ENCODE results near the gene CRLF1. TPM values are rescaled to one million over a fixed set of nuclear protein-coding genes. Genes with fewer than 3 reads are reported as not detected.

CRLF1 gene
- total RNA-seq, 1 experiment from 2014 or later: 16.2 TPM

DNA sequence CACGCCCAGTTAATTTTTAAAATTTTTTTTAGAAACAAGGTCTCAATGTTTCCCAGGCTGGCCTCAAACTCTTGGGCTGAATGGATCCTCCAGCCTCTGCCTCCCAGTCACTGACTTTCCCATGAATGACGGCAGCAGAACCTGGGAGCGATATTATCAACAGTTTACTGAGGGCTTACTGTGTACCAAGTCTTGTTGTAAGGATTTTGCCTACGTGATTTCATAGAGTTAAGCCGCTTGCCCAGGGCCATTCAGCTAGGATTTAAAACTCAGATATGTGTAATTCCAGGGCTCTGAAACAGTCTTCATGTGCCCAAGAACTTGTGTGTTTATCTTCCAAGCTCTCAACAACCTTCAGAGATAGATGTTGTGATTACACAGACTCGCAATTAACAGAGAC lies 55.0 kb downstream of the CRLF1 start:
- Histone ChIP-seq H3K27me3 (ENCODE audit: insufficient read depth, low read length) (no peaks in the 10 kb centered on the region), H3K23me2 (ENCODE audit: insufficient read length, low read depth, low read length, poor library complexity, severe bottlenecking) (no peaks in the 10 kb centered on the region), H4K5ac (ENCODE audit: insufficient read length, low read depth, low read length) (no peak overlapping the region), H3K56ac (ENCODE audit: insufficient read length, low read depth, low read length) (no peak overlapping the region), H3K23ac (ENCODE audit: insufficient read length, low read depth, low read length) (no peak overlapping the region), H3K79me1 (ENCODE audit: insufficient read depth, low read depth, low read length, poor library complexity, severe bottlenecking) (no peaks in the 10 kb centered on the region), H3K9me3 (ENCODE audit: control insufficient read depth, low read depth, low read length) (no peaks in the 10 kb centered on the region), H2AFZ (ENCODE audit: low read length) (no peak overlapping the region), H3K79me2 (ENCODE audit: insufficient read depth, low read length) (no peaks in the 10 kb centered on the region), H4K20me1 (ENCODE audit: control insufficient read depth, insufficient read depth, insufficient read length) (no peaks in the 10 kb centered on the region), H2BK120ac (ENCODE audit: low read depth, low read length, poor library complexity, severe bottlenecking) (no peak overlapping the region), H2BK12ac (ENCODE audit: insufficient read length, low read depth, low read length) (no peak overlapping the region), H3T11ph (ENCODE audit: low read length) (no peak overlapping the region), H2BK15ac (ENCODE audit: low read depth, low read length) (no peak overlapping the region), H2BK5ac (ENCODE audit: insufficient read length, low read length) (no peak overlapping the region), H2BK20ac (ENCODE audit: low read depth, low read length, poor library complexity, severe bottlenecking) (no peak overlapping the region), H2AK5ac (ENCODE audit: insufficient read length, low read length) (no peak overlapping the region), H4K91ac (ENCODE audit: insufficient read length, low read depth, low read length) (no peak overlapping the region), H3K18ac (ENCODE audit: insufficient read length, low read depth, low read length) (no peak overlapping the region), H3K4me2 (ENCODE audit: insufficient read depth, insufficient read length, low read length) (no peak overlapping the region), H3K4me1 (ENCODE audit: insufficient read depth, low read length) (no peaks in the 10 kb centered on the region), H3K27ac (ENCODE audit: insufficient read length, low read depth, low read length) (no peak overlapping the region), H3K14ac (ENCODE audit: insufficient read depth, low read length) (no peak overlapping the region), H3K9ac (ENCODE audit: extremely low read depth, insufficient read length, low read length) (no peak overlapping the region), H3K4ac (ENCODE audit: low read depth, low read length) (no peak overlapping the region), H4K8ac (replicated peaks; ENCODE audit: insufficient read length, low read depth, low read length) (no peak overlapping the region)
- WGBS (ENCODE audit: extremely low coverage, insufficient read length, low lambda C conversion rate): no CpG with 5 or more reads among the region's 6 CpGs
- Mint-ChIP-seq H3K27ac (no peak overlapping the region), H3K9me3 (no peaks in the 10 kb centered on the region), H3K4me1 (no peaks in the 10 kb centered on the region), H3K36me3 (ENCODE audit: insufficient read depth in 1 of 3, low read depth in 3 of 3) (no peaks in the 10 kb centered on the region), H3K27me3 (ENCODE audit: low read depth) (0 out of 2 replicates have a peak, but pooled peaks cover 1% of the 10 kb centered on the region), H3K4me3 (no peak overlapping the region)
- no peak for DNase-seq
- TF ChIP-seq, protein P1, sequence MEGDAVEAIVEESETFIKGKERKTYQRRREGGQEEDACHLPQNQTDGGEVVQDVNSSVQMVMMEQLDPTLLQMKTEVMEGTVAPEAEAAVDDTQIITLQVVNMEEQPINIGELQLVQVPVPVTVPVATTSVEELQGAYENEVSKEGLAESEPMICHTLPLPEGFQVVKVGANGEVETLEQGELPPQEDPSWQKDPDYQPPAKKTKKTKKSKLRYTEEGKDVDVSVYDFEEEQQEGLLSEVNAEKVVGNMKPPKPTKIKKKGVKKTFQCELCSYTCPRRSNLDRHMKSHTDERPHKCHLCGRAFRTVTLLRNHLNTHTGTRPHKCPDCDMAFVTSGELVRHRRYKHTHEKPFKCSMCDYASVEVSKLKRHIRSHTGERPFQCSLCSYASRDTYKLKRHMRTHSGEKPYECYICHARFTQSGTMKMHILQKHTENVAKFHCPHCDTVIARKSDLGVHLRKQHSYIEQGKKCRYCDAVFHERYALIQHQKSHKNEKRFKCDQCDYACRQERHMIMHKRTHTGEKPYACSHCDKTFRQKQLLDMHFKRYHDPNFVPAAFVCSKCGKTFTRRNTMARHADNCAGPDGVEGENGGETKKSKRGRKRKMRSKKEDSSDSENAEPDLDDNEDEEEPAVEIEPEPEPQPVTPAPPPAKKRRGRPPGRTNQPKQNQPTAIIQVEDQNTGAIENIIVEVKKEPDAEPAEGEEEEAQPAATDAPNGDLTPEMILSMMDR (conservative IDR thresholded peaks at IDR 0.05): no peak

Data from H9 (cell line).